ENCODE measurements around the gene LMBR1.

LMBR1 gene

DNA sequence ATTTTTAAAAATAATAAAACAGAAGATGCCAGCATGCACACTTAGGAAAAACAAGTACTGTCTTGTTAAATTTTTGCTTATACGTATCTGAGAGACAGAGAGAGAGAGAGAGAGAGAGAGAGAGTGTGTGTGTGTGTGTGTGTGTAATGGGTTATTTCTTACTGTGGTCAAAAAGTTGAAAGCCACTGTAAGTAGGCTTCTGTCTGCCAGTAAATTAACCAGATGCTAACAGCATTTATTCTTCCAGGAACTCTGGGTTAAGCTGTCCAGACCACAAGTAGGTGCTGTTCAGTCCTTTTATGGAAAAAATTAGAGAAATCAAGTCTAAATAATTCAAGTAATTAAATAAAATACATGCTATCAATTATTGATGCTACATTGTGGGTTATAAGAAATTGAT is 212.7 kb downstream of the LMBR1 start:
- no peak for DNase-seq

DNA sequence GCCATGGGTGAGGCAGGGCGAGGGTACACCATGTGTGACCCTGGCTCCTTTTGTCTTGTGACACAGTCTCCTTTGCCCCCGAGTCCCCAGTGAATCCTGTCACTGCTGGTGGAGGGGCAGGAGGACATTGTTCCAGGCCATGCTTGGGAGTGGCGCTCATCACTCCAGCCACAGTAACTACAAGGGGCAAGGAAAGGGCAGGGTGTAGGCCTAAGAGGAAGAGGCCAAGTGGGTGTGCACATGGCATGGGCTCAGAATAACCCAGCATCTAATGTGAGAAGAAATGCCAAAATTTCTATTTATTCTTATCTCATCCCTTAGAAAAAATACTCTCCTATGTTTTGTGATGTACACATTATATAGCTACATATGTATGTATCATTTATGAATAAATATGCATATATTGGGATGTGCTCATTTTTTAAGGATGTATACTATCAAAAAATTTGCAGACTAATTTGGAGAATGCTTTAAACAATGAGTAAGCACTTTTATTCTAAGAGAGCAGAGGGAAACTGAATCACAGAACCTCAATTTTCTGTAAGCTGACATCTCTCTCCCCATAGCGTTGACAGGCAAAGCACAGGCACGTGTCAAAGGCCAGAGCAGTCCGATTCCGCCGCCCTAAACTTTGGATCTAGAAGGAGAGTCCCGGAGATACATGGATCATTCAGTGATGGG is 215.5 kb downstream of the LMBR1 start:
- DNase-seq, result no peak

DNA sequence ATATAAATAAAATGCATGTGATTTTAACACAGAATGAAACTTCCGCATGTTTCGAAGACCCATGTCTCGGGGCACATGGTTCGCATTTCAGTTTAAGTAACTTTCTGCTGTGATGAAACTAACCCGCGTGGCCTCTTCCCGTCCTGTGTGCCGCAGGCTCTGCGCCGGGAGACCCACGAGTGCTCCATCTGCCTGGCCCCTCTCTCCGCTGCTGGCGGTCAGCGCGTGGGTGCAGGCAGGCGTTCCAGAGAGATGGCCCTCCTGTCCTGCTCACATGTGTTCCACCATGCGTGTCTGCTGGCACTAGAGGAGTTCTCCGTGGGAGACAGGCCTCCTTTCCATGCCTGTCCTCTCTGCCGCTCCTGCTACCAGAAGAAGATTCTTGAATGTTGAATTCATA is 216.7 kb downstream of the LMBR1 start:
- DNase-seq, result no peak

DNA sequence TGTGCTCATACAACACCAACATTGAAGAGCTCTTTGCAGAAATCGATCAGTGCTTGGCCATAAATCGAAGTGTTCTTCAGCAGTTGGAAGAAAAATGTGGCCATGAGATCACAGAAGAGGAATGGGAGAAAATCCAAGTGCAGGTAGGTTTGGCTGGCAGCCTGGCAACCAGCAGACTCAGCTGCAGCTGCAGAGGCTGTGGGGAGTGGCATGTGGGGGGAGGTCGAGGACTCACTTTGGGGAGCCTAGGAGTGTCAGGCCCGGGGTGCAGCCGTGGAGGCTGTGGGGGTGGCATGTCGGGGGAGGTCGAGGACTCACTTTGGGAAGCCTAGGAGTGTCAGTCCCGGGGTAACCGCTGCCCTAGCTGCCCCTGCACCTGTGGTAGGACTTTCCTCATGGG is 217.3 kb downstream of the LMBR1 start:
- DNase-seq, result no peak

DNA sequence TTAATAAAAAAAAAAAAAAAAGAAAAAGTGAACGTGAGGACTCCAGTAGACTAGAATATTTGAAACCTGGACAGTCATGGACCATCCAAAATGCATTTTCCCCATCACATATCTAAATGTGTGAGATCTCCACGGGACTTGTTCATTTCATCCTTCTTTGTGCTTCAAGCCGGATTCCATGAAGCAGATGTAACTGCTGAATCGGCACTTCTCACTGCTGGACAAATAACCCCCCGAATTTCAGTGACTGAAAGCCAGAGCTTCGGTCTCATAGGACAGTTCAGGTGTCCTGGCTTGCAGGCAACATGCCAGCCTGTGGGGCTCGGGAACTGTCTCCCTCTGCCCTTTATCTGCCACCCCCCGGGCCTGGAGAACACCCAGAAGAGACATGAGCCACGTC is 219.1 kb downstream of the LMBR1 start:
- no peak for DNase-seq

DNA sequence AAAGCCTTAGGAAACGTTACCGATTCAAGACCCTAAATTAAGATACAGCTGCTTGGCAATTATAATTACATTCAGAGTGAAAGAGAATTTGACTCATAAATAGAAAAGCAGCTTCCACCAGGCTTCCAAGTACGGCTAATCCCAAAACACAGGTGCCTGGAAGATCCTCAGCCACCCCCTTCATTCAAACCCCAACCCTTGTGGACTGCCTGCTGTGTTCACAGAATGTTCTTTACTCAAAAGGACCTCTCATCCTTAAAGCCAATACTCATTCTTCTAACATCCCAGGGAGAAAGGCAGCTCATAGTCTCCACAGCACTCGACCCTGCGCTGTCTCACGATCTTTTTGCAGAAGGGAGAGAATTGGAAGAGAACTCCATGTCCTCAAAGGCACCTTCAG is 219.5 kb downstream of the LMBR1 start:
- DNase-seq, result no peak

DNA sequence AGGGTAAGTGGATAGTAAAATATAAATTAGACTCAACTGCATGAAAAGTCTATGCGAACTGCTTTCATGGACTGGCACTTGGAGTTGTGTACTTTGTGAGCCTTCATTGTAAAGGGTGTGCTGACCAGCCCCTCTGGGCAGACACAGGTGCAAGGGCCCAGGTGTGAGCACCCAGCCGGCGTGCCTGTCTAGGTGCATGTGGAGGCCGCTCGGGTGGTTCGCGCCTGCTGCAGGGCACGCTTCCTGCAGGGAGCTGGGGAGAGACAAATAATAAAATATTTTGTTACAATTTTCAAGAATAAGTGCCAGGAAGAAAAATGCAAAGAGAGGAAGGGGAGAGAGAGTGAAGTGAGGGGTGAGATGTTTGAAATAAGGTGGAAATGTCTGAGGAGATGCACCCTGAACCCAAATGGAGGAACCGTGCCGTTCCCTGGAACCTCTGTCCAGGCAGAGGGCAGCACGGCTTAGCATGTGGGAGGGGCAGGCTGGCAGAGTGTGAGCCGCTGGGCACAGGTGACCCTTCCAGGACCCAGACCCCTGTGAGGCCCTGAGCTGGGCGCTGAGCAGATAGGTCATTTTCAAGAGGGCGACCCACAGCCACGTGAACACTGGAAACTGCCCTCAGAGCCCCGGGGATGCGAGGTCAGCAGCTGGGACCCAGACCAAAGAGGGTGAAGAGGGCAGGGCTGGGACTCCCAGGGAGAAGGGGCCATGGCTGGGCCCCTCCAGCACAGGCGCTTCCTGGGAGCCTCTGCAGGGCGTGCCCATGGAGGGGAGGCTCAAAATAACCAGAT is 223.8 kb downstream of the LMBR1 start:
- no peak for DNase-seq

DNA sequence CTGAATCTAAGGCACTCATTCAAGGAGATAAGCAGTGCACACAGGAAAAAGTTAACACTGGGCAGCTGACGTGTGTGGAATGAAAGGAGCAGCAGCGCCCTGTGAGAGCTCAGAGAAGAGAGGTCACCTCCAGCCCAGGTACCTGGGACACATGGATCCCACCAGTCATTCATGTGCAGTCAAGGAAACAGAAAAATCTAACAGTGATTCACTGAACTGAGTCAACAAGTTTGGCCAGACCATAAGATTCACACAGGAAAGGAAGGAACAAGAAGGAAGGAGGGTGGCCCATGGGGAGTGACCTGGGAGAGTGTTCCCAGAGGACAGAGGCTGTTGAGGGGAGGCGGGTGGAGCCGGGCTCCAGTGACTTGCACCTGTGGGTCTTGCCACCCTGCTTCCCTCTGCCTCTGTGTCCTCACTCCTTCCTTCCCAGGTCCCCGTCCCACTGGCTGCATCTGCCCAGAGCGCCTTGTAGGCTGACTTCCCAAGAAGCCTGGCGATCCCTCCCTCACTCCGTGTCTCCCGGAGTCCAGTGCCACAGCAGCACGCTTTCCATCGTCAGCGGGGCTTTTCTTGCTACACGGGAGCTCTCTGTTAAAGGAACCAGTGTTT is 224.7 kb downstream of the LMBR1 start:
- DNase-seq, result no peak

DNA sequence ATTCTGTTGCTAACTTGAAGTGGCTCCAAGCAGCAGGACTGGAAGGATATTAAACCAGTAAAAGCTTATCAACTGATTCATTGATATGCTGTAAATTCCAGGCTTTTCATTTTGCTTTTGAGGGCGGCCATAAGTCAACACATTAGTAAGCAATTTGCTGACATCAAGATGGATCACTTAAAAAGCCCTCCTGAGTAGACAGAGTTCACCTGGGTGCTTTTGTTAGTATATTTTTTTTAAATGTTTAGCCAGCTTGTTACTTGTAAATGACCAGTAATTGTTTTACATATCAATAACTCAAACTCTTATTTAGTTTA is 225.9 kb downstream of the LMBR1 start:
- no peak for DNase-seq

DNA sequence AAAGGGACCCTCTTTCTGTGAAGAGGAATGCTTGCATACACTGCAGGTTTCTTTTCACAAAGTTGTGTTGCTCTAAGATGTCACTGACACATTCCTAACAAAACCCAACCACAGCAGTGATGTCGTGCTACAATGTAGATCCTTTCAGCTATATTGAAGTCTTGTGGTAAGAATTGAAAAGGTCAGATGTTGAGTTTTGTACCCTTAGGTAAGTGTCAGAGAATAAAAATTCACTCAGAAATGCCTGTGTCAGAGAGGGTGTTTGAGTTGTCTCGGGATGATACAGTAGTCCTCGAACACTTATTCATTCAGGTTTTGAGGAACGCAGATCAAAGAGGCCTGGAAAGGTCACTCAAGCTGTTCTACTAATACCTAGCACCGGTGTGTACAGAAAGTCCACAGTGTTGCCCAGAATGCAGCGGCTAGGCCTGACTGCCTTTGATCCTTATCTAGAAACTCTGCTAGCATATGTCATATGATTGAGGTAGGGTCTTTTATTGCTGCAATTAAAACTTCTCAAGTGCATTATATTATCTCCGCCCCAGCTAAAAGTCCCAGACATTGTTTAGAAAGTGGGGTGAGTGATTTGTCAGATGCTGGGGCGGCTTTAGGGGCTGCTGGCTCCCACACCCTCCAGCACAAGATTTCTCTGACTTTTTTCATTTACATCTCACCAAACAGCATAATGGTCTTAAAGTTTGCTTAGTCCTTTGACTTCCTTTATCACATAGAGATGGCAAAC is 226.4 kb downstream of the LMBR1 start:
- no peak for DNase-seq

DNA sequence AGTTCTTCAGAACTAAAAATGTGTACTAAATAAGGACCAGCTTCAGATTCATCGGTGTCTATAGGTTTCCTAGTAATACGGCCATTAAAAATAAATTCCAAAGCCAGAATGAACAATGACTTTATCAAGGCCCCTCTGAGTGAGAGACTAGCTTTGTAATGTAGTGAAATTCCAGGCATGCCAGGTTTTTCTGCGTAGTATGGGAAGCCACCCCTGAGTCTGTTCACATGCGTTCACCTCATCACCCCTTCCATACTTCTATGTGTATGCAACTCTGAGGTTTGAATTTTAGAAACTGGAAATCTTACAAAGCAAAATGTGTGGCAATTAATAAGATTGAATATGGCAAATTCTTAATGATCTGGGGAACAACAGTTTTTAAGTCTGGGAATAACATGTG is 227.9 kb downstream of the LMBR1 start:
- DNase-seq, result no peak

DNA sequence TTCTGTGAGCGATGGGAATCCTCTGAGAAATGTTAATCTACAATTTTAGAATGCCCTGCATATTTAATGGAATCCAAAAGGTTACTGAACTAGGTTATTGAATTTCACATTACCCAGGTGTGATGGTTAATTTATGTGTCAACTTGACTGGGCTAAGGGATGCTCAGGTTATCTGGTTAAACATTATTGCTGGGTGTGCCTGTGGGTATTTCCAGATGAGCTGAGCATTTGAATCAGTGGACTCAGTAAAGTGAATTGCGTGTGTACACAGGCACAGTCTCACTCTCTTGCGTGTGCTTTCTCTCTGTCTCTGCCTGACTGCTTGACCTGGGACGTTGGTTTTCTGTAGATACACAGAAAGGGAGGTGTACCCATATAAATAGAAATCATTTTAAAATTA is 230.7 kb downstream of the LMBR1 start:
- DNase-seq, result no peak

DNA sequence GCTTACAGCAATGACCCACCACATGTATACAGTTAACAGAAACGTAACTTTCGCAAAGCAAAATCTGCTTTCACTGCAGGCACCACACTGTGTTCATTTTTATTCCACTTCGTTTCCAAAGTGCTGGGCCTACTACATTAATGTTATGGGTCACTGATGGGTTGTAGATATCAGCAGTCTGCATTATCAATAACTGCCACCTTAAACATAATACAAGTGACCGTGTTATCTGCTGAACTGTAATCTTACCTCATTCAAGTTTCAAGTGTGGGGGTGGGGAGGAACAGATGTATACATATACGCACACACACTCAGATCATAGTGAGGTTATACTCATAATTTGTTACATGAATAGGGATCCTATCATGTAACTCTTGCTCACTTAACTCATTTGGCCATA is 231.3 kb downstream of the LMBR1 start:
- no peak for DNase-seq

DNA sequence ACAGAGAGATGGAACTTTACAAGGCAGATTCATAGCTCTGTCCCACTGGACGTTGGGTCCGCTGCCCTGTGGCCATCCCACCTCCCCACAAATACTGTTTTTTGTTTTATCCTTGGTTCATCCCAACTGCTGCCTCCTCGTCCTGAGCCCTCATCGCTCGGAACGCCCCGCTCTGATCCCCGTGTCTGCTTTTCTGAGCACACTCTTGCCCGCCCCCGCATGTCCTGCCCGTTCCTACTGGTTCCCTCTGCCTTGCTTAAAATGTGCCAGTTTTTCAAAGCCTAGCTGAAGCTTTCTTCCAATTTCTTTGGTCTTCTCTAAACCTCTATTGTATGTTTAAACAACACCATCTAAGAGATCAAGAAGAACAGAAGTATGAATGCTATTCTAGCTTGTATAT is 233.0 kb downstream of the LMBR1 start:
- no peak for DNase-seq

DNA sequence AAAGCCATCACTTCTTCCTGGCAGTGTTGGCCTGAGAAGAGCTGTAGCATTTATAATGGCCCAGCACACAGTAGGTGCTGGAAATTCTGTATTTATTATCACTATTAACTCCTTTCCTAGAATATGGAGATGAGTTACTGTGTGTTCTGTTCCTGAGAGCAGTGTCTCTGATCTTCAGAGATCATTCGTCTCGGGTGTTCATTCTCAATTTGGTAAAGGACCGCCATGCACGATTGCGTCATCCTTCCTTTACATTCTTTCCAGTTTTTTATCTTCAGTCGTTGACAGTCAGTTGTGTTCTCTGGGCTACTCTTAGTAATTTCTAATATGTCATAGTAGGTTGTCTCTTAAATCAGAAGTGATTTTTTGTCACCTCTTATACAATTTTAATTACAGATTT is 233.8 kb downstream of the LMBR1 start:
- DNase-seq, result no peak

DNA sequence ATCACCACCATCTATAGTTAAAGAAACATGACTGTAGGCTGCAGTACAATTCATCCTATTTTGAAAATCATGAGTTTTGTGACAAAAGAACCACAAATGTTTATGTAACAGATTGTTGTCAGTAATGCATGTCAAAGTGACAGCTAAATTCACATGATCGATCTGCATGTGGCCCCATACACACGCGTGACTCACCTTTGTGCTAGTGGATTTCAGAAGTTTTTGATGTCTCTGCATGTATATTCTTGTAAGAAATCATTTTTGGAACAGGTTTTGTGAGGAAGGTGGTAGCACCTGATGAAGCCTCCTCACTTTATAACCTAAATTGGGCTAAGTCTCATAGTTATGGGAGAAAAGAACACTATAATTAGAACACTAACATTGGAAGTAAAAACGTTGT is 235.3 kb downstream of the LMBR1 start:
- no peak for DNase-seq

DNA sequence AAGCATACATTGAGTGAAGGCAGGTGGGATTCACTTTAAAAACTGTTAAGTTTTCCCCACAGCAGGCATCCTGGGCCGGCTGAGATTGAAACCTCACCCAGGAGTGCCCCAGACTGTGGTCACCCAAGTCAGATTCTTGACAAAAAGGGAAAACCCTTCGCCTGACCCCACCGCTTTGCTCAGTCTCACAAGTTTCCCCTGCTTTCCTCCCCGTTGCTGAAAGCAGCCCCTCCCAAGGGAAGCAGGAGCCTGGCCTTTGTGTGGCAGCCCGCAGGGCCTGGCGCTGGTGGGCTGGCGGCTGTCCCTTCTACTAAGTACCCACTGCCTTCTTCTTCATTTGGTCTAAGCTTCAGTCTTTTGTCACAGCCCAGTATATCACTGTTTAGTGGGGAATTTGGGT is 236.4 kb downstream of the LMBR1 start:
- no peak for DNase-seq

DNA sequence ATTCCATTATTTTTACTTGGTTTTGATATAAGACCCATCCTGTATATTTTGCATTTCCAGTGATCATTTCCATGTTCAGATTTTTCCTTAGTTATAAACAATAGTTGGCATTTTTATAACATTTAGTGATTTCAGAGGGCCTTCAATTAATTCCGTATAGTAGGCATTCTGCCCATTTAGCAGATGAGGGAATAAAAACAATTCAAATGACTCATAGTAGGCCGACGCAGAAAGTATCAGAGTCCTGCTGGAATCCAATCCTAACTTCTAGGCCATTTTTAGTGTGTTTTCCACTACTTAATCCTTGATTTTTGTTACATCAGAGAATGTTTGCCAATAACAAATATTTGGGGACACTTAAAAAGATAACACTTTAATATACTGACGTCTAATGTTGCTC is 237.0 kb downstream of the LMBR1 start:
- DNase-seq, result no peak

DNA sequence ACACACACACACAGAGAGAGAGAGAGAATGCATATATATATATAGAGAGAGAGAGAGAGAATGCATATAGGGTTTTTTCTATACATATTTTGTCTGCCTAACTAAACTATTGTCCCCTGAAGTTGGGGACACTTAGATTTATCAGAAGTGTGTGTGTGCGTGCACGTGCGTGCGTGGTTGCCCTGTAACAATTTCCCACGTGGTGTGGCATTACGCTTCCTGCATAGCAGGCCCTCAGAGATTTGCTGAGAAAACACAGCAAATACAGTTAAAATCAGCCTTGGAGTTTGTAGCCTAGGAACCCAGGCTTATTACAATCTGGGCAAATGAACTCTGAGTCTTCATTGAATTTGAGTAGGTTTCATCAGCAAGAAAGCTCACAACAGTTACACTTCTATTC is 237.7 kb downstream of the LMBR1 start:
- DNase-seq, result no peak

DNA sequence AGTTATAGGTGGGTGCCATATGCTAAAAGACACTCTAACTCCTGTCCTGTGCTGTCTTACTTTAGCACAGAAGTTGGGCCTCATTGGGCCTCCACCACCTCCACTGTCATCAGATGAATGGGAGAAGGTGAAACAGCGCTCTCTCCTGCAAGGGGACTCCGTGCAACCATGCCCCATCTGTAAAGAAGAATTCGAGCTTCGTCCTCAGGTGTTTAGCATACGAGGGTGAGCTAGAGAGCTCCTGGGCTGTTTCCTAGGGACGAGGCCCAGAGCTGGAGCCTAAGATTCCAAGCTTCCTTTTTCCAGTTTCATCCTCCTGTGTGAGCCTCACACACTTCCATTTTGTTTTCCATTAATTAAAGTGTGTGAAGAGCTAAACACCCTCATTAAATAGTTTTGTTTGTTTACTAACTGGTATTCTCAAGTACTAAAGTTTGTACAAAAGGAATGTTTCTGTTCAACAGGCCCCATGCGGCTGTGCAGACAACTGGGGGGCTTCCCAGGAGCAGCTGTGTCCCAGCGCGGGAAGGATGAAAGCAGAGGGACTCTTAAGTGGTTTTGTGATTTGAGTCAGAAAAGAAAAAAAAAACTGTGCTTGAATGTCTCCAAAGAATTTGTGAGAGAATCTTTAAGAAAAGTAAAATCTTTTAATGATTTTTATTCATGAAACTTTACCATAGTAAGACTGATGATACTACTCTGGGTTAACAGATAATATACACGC is 238.3 kb downstream of the LMBR1 start:
- no peak for DNase-seq

DNA sequence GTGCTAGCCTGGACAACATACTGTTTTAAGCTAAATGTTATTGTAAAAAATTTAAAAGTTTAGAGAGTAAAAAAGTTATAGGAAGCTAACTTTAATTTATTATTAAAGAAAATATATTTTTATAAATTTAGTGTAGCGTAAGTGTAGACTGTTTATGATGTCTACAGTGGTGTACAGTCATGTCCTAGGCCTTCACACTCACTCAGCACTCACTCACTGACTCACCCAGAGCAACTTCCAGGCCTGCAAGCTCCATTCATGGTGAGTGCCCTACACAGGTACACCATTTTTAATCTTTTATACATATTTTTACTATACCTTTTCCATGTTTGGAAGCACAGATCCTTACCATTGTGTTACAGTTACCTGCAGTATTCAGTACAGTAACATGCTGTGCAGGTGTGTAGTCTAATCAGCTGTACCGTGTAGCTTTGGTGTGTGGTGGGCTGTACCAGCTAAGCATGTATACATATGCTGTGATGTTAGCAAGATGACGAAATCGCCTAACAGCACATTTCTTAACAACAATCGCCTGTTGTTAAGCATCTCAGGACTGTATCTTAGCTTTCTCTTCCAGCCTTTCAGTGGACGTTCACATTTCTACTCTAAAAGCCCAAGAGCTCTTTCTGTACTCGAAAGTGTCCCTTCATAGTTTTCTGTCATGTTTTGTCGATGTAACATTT is 240.0 kb downstream of the LMBR1 start:
- no peak for DNase-seq

DNA sequence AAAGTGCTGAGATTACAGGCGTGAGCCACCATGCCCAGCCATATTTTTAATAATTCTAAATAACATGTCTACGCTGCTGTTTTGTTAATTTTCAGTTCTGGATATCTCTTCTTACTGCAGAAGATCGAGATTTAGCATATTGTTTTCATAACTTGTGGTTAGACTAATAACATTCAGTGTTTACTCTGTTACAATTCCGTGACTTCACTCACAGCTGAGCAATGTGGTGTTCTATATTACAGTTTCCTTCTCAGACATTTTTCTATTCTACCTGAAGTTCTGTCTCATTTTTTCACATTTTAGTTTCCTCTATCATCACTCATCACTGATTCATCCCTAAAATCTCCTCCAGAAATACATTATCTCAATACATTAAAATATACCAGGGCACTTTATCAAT is 241.5 kb downstream of the LMBR1 start:
- no peak for DNase-seq

DNA sequence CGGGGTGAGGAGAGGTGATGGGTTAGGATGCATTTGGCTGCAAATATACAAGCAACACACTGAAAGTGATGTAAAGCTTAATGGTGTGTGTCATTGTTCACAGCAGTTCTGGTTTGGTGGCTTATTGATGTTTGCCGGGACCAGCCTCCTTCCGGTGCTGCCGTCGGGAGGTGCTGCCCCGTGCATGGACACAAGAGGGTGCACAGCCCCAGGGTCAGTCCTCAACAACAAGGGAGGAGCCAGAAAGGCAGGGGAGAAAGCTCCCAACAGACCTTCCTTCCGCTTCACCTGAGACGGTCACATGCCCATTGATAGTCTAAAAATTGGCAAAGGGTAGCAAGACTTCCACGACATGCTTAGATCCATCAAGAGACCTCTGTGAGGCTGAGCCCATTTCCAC is 242.9 kb downstream of the LMBR1 start:
- DNase-seq, result no peak

All from GDM1 (cell line).